ENCODE measurements around the gene KLHL22.

DNA sequence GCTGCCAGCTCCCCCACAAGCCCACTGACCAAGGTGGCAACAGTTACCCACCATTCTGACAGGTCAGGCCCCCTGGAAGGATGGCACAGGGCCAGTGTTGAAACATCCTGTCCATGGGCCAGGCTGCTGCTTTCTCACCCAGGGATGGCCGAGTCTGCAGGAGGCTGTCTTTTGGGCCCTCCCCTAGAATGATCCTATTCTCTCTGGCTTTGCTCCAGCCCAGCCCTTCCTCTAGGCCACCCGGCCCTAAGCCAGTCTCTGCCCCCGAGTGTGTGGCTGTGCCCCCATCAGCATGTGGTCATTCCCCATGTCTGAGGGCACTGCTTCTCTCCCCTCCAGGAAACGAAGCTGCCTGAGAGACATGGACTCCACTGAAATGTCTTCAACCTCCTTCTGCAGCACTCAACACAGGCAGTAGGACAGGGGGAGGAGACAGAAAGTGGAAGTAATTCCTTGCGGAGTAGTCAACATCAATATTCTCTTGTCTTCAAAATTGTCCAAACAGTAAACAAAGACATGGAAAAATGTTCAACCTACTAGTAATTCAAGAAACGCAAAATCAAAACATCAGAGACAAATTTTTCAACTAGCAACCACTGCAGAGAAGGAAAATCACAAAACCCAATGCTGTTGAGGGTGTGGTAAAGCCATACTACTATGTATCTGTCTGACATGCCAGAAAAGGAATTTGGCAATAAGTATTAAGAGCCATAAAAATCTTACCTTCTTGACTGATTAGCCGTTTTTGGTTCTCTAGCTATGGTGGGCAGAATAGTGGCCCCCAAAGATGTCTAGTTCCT lies 52.9 kb downstream of the KLHL22 start:
- no peak for TF ChIP-seq RFX5 (IDR thresholded peaks at IDR 0.05; ENCODE audit: borderline replicate concordance, low read depth, low read length)
- no peak for TF ChIP-seq BRCA1 (IDR thresholded peaks at IDR 0.05; ENCODE audit: low read depth, low read length)
- TF ChIP-seq POLR2AphosphoS5 (IDR thresholded peaks at IDR 0.05; ENCODE audit: low read depth, low read length): no peak
- TF ChIP-seq MAFK (IDR thresholded peaks at IDR 0.05; ENCODE audit: low read depth, low read length): no peak
- TF ChIP-seq TAF1 (IDR thresholded peaks at IDR 0.05; ENCODE audit: low read depth, low read length): no peak
- TF ChIP-seq POLR2A (IDR thresholded peaks at IDR 0.05; ENCODE audit: control extremely low read depth in 1 of 2, low read depth in 2 of 2, low read length in 2 of 2): no peak
- TF ChIP-seq PHF8 (conservative IDR thresholded peaks at IDR 0.05; ENCODE audit: low read depth, low read length): no peak
- TF ChIP-seq SRF (IDR thresholded peaks at IDR 0.05; ENCODE audit: low read depth, low read length): no peak
- TF ChIP-seq, protein P1, sequence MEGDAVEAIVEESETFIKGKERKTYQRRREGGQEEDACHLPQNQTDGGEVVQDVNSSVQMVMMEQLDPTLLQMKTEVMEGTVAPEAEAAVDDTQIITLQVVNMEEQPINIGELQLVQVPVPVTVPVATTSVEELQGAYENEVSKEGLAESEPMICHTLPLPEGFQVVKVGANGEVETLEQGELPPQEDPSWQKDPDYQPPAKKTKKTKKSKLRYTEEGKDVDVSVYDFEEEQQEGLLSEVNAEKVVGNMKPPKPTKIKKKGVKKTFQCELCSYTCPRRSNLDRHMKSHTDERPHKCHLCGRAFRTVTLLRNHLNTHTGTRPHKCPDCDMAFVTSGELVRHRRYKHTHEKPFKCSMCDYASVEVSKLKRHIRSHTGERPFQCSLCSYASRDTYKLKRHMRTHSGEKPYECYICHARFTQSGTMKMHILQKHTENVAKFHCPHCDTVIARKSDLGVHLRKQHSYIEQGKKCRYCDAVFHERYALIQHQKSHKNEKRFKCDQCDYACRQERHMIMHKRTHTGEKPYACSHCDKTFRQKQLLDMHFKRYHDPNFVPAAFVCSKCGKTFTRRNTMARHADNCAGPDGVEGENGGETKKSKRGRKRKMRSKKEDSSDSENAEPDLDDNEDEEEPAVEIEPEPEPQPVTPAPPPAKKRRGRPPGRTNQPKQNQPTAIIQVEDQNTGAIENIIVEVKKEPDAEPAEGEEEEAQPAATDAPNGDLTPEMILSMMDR (IDR thresholded peaks at IDR 0.05; ENCODE audit: control extremely low read depth in 1 of 3, insufficient read depth in 1 of 3, low read depth in 1 of 3, low read length in 3 of 3): no peak
- TF ChIP-seq GTF2F1 (IDR thresholded peaks at IDR 0.05; ENCODE audit: borderline replicate concordance, low read depth, low read length): no peak
- no peak for TF ChIP-seq ASH2L (IDR thresholded peaks at IDR 0.05; ENCODE audit: low read length)
- TF ChIP-seq EP300 (IDR thresholded peaks at IDR 0.05; ENCODE audit: borderline replicate concordance in 1 of 2, low read depth in 2 of 2, low read length in 2 of 2): no peak
- TF ChIP-seq EZH2 (IDR thresholded peaks at IDR 0.05; ENCODE audit: low read depth, low read length, severe bottlenecking): no peak
- no peak for TF ChIP-seq HDAC6 (IDR thresholded peaks at IDR 0.05; ENCODE audit: low read depth, low read length)

Data from H1 (cell line).